C4-2B (cell line): Measurements from ENCODE around the gene OSBPL3.

ENCODE experiments used
- CTCF ChIP-seq: fragments of 450-650 bp; conservative IDR thresholded peaks from 2 replicates; pipeline ENCODE4 v1.5.1; 2017; ENCODE audit warnings: mild to moderate bottlenecking
- ZFX ChIP-seq: fragments of 450-650 bp; IDR thresholded peaks from 2 replicates; pipeline ENCODE4 v1.6.1; 2017

GRCh38 chr7:24857623-24858022, 122.4 kb downstream of the OSBPL3 start:
- no peak for TF ChIP-seq CTCF
- no peak for TF ChIP-seq ZFX
